Dermis microvascular lymphatic vessel endothelial cell (primary cell): ENCODE measurements around the gene PNMA6E. TPM values are rescaled to one million over a fixed set of nuclear protein-coding genes. Genes with fewer than 3 reads are reported as not detected.

Experiments used
- DNase-seq, 2 donors: peaks; one replicate each; pipeline versions ENCODE4 v3.0.0 to v3.0.0-alpha.2; 2010; ENCODE audit warnings: low read depth in 2 of 2
- total RNA-seq: library from RNA; depleted of rRNA; stranded (reverse); fragments of >200 nt; gene quantifications from 2 replicates; pipeline ENCODE4 v1.2.1, GENCODE V29; 2014

PNMA6E gene
- total RNA-seq, 1 donor from 2014 or later: not detected

- DNase-seq: no peak
Observed at GRCh38 chrX:153353416-153353815, 47.7 kb downstream of the PNMA6E start.

- DNase-seq: no peak
Observed at GRCh38 chrX:153352858-153353257, 48.3 kb downstream of the PNMA6E start.

GRCh38 chrX:153351981-153352380, 49.2 kb downstream of the PNMA6E start:
- DNase-seq: no peak

GRCh38 chrX:153349952-153350351, 51.2 kb downstream of the PNMA6E start:
- no peak for DNase-seq

- DNase-seq: no peak
Observed at GRCh38 chrX:153348421-153348820, 52.7 kb downstream of the PNMA6E start.

- DNase-seq: no peak
Observed at GRCh38 chrX:153347530-153347929, 53.6 kb downstream of the PNMA6E start.

Other genes with a start within 250 kb of the PNMA6E start
- gene MAGEA1, start 222.1 kb downstream of the PNMA6E start, total RNA-seq: not detected in 2 replicates
- not detected in 2 replicates for gene PNMA6F, start 79.6 kb downstream of the PNMA6E start, total RNA-seq
- 3.5 and 5.7 TPM in 2 replicates for gene ZNF275, start 67.2 kb downstream of the PNMA6E start, total RNA-seq
- gene ZFP92, start 10.1 kb upstream of the PNMA6E start, total RNA-seq: 0.39 and 0.89 TPM in 2 replicates
- 2.3 and 7.6 TPM in 2 replicates for gene TREX2, start 44.7 kb upstream of the PNMA6E start, total RNA-seq
- gene HAUS7, start 69.2 kb upstream of the PNMA6E start, total RNA-seq: 11.6 and 13.9 TPM in 2 replicates
- gene BGN, start 93.6 kb upstream of the PNMA6E start, total RNA-seq: 12.1 and 70.9 TPM in 2 replicates
- not detected in 2 replicates for gene ATP2B3, start 116.3 kb upstream of the PNMA6E start, total RNA-seq
- 37.3 and 39.0 TPM in 2 replicates for gene CCNQ, start 197.8 kb upstream of the PNMA6E start, total RNA-seq
- gene DUSP9, start 245.9 kb upstream of the PNMA6E start, total RNA-seq: under 0.01 and 0.13 TPM in 2 replicates